ENCODE results near the gene ANO3. TPM values are rescaled to one million over a fixed set of nuclear protein-coding genes. Genes with fewer than 3 reads are reported as not detected.

The ANO3 gene
- total RNA-seq, 1 donor from 2014 or later: not detected

DNA sequence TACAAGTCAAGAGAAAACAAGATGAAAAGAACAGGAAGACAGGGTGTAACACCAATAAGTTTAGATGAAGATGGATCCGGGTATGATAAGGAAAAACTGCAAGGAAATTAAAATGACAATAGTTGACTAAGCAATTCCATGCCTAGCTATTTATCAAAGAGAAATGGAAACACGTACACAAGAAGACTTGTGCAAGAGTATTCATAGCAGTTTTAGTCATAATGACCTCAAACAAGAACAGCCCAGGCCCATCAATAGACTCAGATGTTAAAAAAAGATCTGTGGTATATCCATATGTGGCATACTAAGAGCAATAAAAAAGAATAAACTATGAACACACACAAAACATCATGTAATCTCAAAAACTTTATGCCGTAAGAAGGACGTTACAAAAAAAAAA lies 356.8 kb downstream of the ANO3 start:
- Histone ChIP-seq H3K36me3 (no peaks in the 10 kb centered on the region), H3K27me3 (no peaks in the 10 kb centered on the region), H3K27ac (no peak overlapping the region), H3K4me1 (no peaks in the 10 kb centered on the region), H3K4me3 (no peak overlapping the region), H3K9me3 (no peaks in the 10 kb centered on the region)
- TF ChIP-seq POLR2AphosphoS5 (IDR thresholded peaks at IDR 0.05; ENCODE audit: insufficient read depth in 1 of 2, low read depth in 1 of 2) (no peak), POLR2A (IDR thresholded peaks at IDR 0.05) (no peak)
- TF ChIP-seq, protein P1, sequence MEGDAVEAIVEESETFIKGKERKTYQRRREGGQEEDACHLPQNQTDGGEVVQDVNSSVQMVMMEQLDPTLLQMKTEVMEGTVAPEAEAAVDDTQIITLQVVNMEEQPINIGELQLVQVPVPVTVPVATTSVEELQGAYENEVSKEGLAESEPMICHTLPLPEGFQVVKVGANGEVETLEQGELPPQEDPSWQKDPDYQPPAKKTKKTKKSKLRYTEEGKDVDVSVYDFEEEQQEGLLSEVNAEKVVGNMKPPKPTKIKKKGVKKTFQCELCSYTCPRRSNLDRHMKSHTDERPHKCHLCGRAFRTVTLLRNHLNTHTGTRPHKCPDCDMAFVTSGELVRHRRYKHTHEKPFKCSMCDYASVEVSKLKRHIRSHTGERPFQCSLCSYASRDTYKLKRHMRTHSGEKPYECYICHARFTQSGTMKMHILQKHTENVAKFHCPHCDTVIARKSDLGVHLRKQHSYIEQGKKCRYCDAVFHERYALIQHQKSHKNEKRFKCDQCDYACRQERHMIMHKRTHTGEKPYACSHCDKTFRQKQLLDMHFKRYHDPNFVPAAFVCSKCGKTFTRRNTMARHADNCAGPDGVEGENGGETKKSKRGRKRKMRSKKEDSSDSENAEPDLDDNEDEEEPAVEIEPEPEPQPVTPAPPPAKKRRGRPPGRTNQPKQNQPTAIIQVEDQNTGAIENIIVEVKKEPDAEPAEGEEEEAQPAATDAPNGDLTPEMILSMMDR (IDR thresholded peaks at IDR 0.05): no peak
- intact Hi-C loops (cut with DNase I): no loop called here
- DNase-seq (ENCODE audit: extremely low spot score in 2 of 2): no peak

DNA sequence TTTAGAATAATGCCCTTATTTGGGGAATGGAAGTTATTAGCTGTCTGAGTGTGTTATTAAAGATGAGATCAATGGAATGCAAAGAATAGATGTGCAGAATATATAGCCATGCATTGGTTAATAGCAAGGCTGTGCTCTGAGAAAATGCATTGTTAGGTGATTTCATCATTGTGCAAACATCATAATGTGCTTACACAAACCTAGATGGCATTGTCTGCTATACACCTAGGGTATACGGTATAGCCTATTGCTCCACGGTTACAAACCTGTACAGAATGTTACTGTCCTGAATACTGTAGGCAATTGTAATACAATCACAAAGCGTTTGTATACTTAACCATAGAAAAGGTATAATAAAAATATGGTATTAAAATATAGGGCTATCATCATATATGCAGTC lies 364.4 kb downstream of the ANO3 start:
- no peaks in the 10 kb centered on the region for H3K4me1 ChIP-seq
- H3K27me3 ChIP-seq: no peaks in the 10 kb centered on the region
- no peak overlapping the region for H3K27ac ChIP-seq
- DNase-seq (ENCODE audit: extremely low spot score in 2 of 2): no peak
- TF ChIP-seq, protein P1 (IDR thresholded peaks at IDR 0.05): no peak
- H3K9me3 ChIP-seq: no peaks in the 10 kb centered on the region
- intact Hi-C loops (cut with DNase I): no loop called here
- no peaks in the 10 kb centered on the region for H3K36me3 ChIP-seq
- no peak overlapping the region for H3K4me3 ChIP-seq

DNA sequence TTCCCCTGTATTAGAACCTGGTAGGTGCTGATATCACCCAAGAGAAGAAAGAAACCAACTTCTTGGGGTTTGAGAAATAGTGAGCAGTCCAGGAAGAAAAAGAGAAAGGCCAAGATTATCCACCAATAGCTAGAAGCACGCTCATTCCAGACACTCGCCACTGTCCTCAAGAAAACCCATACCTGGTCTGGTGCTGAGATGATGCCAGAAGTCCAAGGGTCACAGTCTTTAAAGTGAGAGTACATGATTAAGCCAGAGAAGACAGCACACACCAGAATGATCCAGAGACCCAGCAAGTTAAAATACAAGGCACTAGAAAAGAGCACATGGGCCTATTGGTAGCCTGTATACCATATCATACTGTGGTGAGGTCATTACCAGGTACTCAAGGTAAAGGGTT lies 366.3 kb downstream of the ANO3 start:
- intact Hi-C loops (cut with DNase I): no loop called here
- H3K9me3 ChIP-seq: no peaks in the 10 kb centered on the region
- no peak for DNase-seq (ENCODE audit: extremely low spot score in 2 of 2)
- no peaks in the 10 kb centered on the region for H3K4me1 ChIP-seq
- H3K36me3 ChIP-seq: no peaks in the 10 kb centered on the region
- H3K27me3 ChIP-seq: no peaks in the 10 kb centered on the region
- no peak overlapping the region for H3K27ac ChIP-seq
- no peak overlapping the region for H3K4me3 ChIP-seq
- TF ChIP-seq, protein P1 (IDR thresholded peaks at IDR 0.05): no peak
- TF ChIP-seq POLR2AphosphoS5 (IDR thresholded peaks at IDR 0.05; ENCODE audit: insufficient read depth in 1 of 2, low read depth in 1 of 2) (no peak), POLR2A (IDR thresholded peaks at IDR 0.05) (no peak)

DNA sequence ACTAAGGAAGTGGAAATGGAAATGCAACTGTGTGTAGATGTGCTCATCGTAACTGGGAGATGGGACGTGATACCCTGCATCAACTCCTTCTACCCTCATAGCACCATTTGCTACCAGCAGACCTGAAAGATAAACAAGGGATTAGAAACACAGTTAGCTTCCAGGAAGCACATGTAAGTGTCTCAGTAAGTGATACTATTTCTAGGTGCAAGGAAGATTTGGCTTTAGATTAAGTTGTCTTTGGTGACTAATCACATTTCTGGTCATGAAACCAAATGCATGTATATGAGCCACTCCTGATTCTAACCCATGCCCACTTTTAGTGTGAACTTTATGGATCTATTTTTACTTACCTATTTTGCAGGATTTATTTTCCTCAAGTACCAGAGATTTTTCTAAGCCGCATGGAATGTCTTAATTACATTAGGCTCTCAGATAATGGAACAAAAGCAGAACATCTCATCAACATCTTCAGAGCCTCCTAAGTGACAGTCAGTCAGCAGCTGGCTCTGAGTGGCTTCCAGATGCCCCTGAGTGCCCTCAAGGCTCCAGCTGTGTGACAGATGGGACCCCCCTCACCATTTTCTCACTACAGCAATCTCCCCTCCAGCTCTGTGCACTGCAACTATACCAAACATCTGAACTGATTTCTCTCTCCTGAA lies 368.8 kb downstream of the ANO3 start:
- H3K27me3 ChIP-seq: no peaks in the 10 kb centered on the region
- H3K36me3 ChIP-seq: no peaks in the 10 kb centered on the region
- H3K27ac ChIP-seq: no peak overlapping the region
- TF ChIP-seq, protein P1 (IDR thresholded peaks at IDR 0.05): no peak
- no peak for TF ChIP-seq POLR2A (IDR thresholded peaks at IDR 0.05)
- TF ChIP-seq POLR2AphosphoS5 (IDR thresholded peaks at IDR 0.05; ENCODE audit: insufficient read depth in 1 of 2, low read depth in 1 of 2): no peak
- no peak overlapping the region for H3K4me3 ChIP-seq
- no peaks in the 10 kb centered on the region for H3K9me3 ChIP-seq
- no peaks in the 10 kb centered on the region for H3K4me1 ChIP-seq
- intact Hi-C loops (cut with DNase I): no loop called here
- no peak for DNase-seq (ENCODE audit: extremely low spot score in 2 of 2)

DNA sequence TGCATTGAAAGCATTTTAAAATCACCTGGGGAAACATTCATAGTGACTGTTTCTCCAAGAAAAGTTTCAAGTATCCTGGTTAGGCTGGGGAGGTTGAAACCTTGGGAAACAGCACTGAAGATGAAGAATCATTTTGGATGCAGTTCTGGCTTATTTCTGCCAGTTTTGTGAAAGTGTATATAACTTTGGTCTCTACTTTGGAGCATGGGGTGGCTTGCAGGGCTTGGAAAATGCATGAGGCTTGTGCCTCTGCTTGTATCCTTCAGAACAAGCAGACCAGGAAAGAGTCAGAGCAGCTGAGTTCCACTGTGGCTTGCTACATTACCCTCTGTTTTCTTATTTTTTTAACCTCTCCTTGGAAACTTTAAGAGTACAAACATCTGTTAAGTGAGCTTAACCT lies 370.5 kb downstream of the ANO3 start:
- Histone ChIP-seq H3K27me3 (no peaks in the 10 kb centered on the region), H3K4me3 (no peak overlapping the region), H3K36me3 (no peaks in the 10 kb centered on the region), H3K4me1 (no peaks in the 10 kb centered on the region), H3K9me3 (no peaks in the 10 kb centered on the region), H3K27ac (no peak overlapping the region)
- TF ChIP-seq, protein P1 (IDR thresholded peaks at IDR 0.05): no peak
- TF ChIP-seq POLR2A (IDR thresholded peaks at IDR 0.05) (no peak), POLR2AphosphoS5 (IDR thresholded peaks at IDR 0.05; ENCODE audit: insufficient read depth in 1 of 2, low read depth in 1 of 2) (no peak)
- intact Hi-C loops (cut with DNase I): no loop called here
- DNase-seq (ENCODE audit: extremely low spot score in 2 of 2): no peak

Data from vagina (tissue), 2 donors.